GM12878 (cell line): ENCODE results near the gene CHKA. TPM values are rescaled to one million over a fixed set of nuclear protein-coding genes. Genes with fewer than 3 reads are reported as not detected.

Experiments
- ATAC-seq: fragments of 200-7000 bp; cut with Tn5 transposase; 3 replicates; pipeline ENCODE4 v1.9.1; 2020; ENCODE audit warnings: mild to moderate bottlenecking, moderate library complexity
- BruUV-seq: library from RNA; stranded (reverse); fragments of 400-500 nt; replicated peaks from 2 replicates; lab custom pipeline; 2021; lab: Mats Ljungman, UMichigan
- CTCF ChIA-PET: fragments of 300-600 bp; sonication (Branson Sonifier 250); formaldehyde crosslinking; extraction: SDS; loops from one replicate; lab custom pipeline; 2021; ENCODE audit warnings: inconsistent platforms; lab: Yijun Ruan, JAX
- POLR2A ChIA-PET: fragments of 350-600 bp; formaldehyde crosslinking; extraction: SDS; loops from one replicate; lab custom pipeline; 2021; ENCODE audit warnings: inconsistent platforms; lab: Charles Lee
- RAD21 ChIA-PET: fragments of 300-600 bp; sonication (Branson Sonifier 250); formaldehyde crosslinking; loops from one replicate; lab custom pipeline; 2023; ENCODE audit warnings: antibody characterized with exemption; ENCODE audit not compliant: unreplicated experiment; lab: Charles Lee
- SMC1A ChIA-PET: fragments of 300-600 bp; sonication (Branson Sonifier 250); formaldehyde crosslinking; loops from one replicate; lab custom pipeline; 2023; ENCODE audit not compliant: unreplicated experiment, uncharacterized antibody; lab: Charles Lee
- DNase-seq: peaks from one replicate; pipeline ENCODE4 v3.0.0-alpha.2; 2011; ENCODE audit warnings: low read depth, low spot score
- FAIRE-seq: peaks from 3 replicates; lab custom pipeline; 2011; peaks lifted over from hg19 to GRCh38; lab: Jason Lieb, UNC
- H2AFZ ChIP-seq: 2 replicates; pipeline ENCODE4 v1.6.0; 2011; ENCODE audit warnings: low read depth, low read length, control low read depth; ENCODE audit not compliant: control insufficient read depth
- H3K27ac ChIP-seq: 2 replicates; pipeline ENCODE4 v1.5.1; 2011; ENCODE audit warnings: control low read depth; ENCODE audit not compliant: control insufficient read depth, insufficient read depth
- H3K27me3 ChIP-seq, 2 experiments: replicated peaks in 1 of 2; 2 replicates each; pipeline versions ENCODE4 v1.6.0 to v1.6.1; 2011; ENCODE audit warnings: low read length in 1 of 2; ENCODE audit not compliant: control insufficient read depth in 2 of 2, insufficient read depth in 2 of 2
- H3K36me3 ChIP-seq, 2 experiments: 2 replicates each; pipeline ENCODE4 v1.5.1; 2011; ENCODE audit warnings: low read length in 1 of 2; ENCODE audit not compliant: control insufficient read depth in 2 of 2, insufficient read depth in 2 of 2
- H3K4me1 ChIP-seq: 2 replicates; pipeline ENCODE4 v1.6.1; 2011; ENCODE audit warnings: mild to moderate bottlenecking, low read length, moderate library complexity, mixed read lengths; ENCODE audit not compliant: control insufficient read depth, insufficient read depth
- H3K4me2 ChIP-seq: 2 replicates; pipeline ENCODE4 v1.6.0; 2011; ENCODE audit warnings: control low read depth; ENCODE audit not compliant: control insufficient read depth, insufficient read depth
- H3K4me3 ChIP-seq: fragments of 200-600 bp; sonication (generic); 2 replicates; pipeline ENCODE4 v1.5.1; 2016
- H3K79me2 ChIP-seq: 2 replicates; pipeline ENCODE4 v1.6.0; 2011; ENCODE audit warnings: low read length; ENCODE audit not compliant: control insufficient read depth, insufficient read depth
- H3K9ac ChIP-seq: 2 replicates; pipeline ENCODE4 v1.8.0; 2011; ENCODE audit warnings: low read length, control low read depth, mixed read lengths; ENCODE audit not compliant: control insufficient read depth, insufficient read depth
- H3K9me3 ChIP-seq: replicated peaks from 3 replicates; pipeline ENCODE4 v1.5.1; 2011; ENCODE audit warnings: mild to moderate bottlenecking, low read length; ENCODE audit not compliant: control insufficient read depth, insufficient read depth
- H4K20me1 ChIP-seq: 2 replicates; pipeline ENCODE4 v1.6.0; 2011; ENCODE audit not compliant: control insufficient read depth, insufficient read depth
- ZNF274 ChIP-seq: IDR thresholded peaks from one replicate; pipeline ENCODE4 v1.8.0; 2011; ENCODE audit not compliant: insufficient read length, insufficient read depth
- WGBS: methylation state at CpG from one replicate; pipeline ENCODE4 v1.1.6; 2016; ENCODE audit warnings: low lambda C conversion rate; ENCODE audit not compliant: insufficient replicate concordance, insufficient coverage; ENCODE audit errors: missing lambda C conversion rate; 5-methylcytosine and 5-hydroxymethylcytosine counted together
- in situ Hi-C: fragments of 300-500 bp; cut with MboI; formaldehyde crosslinking; loops from 9 replicates; pipeline ENCODE4 v1.14.3; 2018; ENCODE audit warnings: mixed read lengths
- intact Hi-C: fragments of 100-400 bp; cut with micrococcal nuclease; formaldehyde crosslinking; loops from one replicate; pipeline ENCODE4 v1.14.2; 2022; ENCODE audit not compliant: unreplicated experiment
- polyA plus RNA-seq, 11 experiments: library from polyadenylated mRNA; depleted of rRNA in 4 of 11; unstranded in 6 of 11; stranded (reverse) in 5 of 11; fragments of >200 nt; fragmentation: Nextera tagmentation in 4 of 11; fragmentation: Illumina TruSeq in 1 of 11; extraction: Ambion mirVana in 4 of 11; extraction: Trizol in 1 of 11; gene quantifications; 1 replicate in 1 of 11; 2 replicates in 10 of 11; pipeline versions ENCODE4 v1.2.1 to v1.2.3, GENCODE V29; 2011 to 2016; ENCODE audit warnings: inconsistent platforms in 2 of 11, missing spikeins in 2 of 11, low read depth in 1 of 11
- total RNA-seq, 4 experiments: library from RNA; depleted of rRNA in 3 of 4; stranded (reverse); fragments of >200 nt in 3 of 4; fragmentation: Illumina TruSeq in 1 of 4; extraction: Trizol in 1 of 4; gene quantifications; 2 replicates each; pipeline versions ENCODE4 v1.2.1 to v1.2.3, GENCODE V29; 2013 to 2021
- TF ChIP-seq, protein P1 (sequence below): fragments of 450-650 bp; formaldehyde crosslinking; IDR thresholded peaks from 2 replicates; pipeline ENCODE4 v1.4.0; 2022; ENCODE audit warnings: mild to moderate bottlenecking, moderate library complexity
- TF ChIP-seq, protein P2 (sequence below): fragments of 450-650 bp; IDR thresholded peaks from 2 replicates; pipeline ENCODE4 v1.6.1; 2017; ENCODE audit warnings: antibody characterized with exemption, mild to moderate bottlenecking, moderate library complexity

Gene CHKA
- total and polyA plus RNA-seq, 10 of the 15 experiments (the other 5 are each of a cell fraction or from before 2014, with no cell fraction given), result 5.2 to 29.2 (median 21.2) TPM

GRCh38 chr11:68159665-68160064, 38.5 kb upstream of the CHKA start:
- no peak for FAIRE-seq
- in situ Hi-C loops, result no loop called here
- H3K9me3 ChIP-seq, result no peaks in the 10 kb centered on the region
- WGBS, result 82% methylated on average over 6 of the region's 6 CpGs
- H3K27me3 ChIP-seq, result no peaks in the 10 kb centered on the region
- H3K4me2 ChIP-seq, result no peak overlapping the region
- SMC1A ChIA-PET, result interaction anchor here (1.2 to 1.5 kb wide), 2 partner anchors 11 to 14 kb away, joined by 3 to 4 read pairs; no protein-coding TSS in a partner anchor
- H3K4me3 ChIP-seq, result no peak overlapping the region
- no peak overlapping the region for H3K9ac ChIP-seq
- H3K4me1 ChIP-seq, result no peaks in the 10 kb centered on the region
- ATAC-seq, result no peak
- DNase-seq, result no peak
- no peak overlapping the region for H3K27ac ChIP-seq
- TF ChIP-seq, protein P1, sequence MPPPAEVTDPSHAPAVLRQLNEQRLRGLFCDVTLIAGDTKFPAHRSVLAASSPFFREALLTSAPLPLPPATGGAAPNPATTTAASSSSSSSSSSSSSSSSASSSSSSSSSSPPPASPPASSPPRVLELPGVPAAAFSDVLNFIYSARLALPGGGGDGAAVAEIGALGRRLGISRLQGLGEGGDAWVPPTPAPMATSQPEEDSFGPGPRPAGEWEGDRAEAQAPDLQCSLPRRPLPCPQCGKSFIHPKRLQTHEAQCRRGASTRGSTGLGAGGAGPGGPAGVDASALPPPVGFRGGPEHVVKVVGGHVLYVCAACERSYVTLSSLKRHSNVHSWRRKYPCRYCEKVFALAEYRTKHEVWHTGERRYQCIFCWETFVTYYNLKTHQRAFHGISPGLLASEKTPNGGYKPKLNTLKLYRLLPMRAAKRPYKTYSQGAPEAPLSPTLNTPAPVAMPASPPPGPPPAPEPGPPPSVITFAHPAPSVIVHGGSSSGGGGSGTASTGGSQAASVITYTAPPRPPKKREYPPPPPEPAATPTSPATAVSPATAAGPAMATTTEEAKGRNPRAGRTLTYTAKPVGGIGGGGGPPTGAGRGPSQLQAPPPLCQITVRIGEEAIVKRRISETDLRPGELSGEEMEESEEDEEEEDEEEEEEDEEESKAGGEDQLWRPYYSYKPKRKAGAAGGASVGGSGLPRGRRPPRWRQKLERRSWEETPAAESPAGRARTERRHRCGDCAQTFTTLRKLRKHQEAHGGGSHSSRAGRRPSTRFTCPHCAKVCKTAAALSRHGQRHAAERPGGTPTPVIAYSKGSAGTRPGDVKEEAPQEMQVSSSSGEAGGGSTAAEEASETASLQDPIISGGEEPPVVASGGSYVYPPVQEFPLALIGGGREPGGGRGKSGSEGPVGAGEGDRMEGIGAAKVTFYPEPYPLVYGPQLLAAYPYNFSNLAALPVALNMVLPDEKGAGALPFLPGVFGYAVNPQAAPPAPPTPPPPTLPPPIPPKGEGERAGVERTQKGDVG (CRISPR knock-in tag), result no peak
- TF ChIP-seq ZNF274, result no peak
- TF ChIP-seq, protein P2, sequence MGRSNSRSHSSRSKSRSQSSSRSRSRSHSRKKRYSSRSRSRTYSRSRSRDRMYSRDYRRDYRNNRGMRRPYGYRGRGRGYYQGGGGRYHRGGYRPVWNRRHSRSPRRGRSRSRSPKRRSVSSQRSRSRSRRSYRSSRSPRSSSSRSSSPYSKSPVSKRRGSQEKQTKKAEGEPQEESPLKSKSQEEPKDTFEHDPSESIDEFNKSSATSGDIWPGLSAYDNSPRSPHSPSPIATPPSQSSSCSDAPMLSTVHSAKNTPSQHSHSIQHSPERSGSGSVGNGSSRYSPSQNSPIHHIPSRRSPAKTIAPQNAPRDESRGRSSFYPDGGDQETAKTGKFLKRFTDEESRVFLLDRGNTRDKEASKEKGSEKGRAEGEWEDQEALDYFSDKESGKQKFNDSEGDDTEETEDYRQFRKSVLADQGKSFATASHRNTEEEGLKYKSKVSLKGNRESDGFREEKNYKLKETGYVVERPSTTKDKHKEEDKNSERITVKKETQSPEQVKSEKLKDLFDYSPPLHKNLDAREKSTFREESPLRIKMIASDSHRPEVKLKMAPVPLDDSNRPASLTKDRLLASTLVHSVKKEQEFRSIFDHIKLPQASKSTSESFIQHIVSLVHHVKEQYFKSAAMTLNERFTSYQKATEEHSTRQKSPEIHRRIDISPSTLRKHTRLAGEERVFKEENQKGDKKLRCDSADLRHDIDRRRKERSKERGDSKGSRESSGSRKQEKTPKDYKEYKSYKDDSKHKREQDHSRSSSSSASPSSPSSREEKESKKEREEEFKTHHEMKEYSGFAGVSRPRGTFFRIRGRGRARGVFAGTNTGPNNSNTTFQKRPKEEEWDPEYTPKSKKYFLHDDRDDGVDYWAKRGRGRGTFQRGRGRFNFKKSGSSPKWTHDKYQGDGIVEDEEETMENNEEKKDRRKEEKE, result no peak
- no peaks in the 10 kb centered on the region for H4K20me1 ChIP-seq
- intact Hi-C loops, result no loop called here
- H2AFZ ChIP-seq, result no peak overlapping the region
- no peaks in the 10 kb centered on the region for H3K79me2 ChIP-seq
- no TSS peak for BruUV-seq
- H3K36me3 ChIP-seq, result peaks cover 0 to 7% of the 10 kb centered on the region in 2 experiments; a peak in 1 of 4 replicates
- CTCF ChIA-PET, result interaction anchor here (1.4 kb wide), 1 partner anchor 50 kb away, joined by 3 read pairs; no protein-coding TSS in a partner anchor
- RAD21 ChIA-PET, result no interaction called here
- POLR2A ChIA-PET, result no interaction called here
